Right cardiac atrium (tissue), 5 donors: ENCODE measurements around the gene HBD. TPM values are rescaled to one million over a fixed set of nuclear protein-coding genes. Genes with fewer than 3 reads are reported as not detected.

Experiments used
- ATAC-seq, 2 donors: fragments of 200-7000 bp; cut with Tn5 transposase; one replicate each; pipeline versions ENCODE4 v1.8.0 to v1.9.1; 2020; ENCODE audit warnings: moderate library complexity in 2 of 2, mild to moderate bottlenecking in 1 of 2
- DNase-seq, 3 donors: peaks; one replicate each; pipeline ENCODE4 v3.0.0-alpha.2; 2020
- H3K27ac ChIP-seq: one replicate; pipeline ENCODE4 v1.5.1; 2013; ENCODE audit warnings: mild to moderate bottlenecking, low read length, control low read depth, moderate library complexity
- H3K27me3 ChIP-seq: one replicate; pipeline ENCODE4 v1.6.1; 2013; ENCODE audit not compliant: control insufficient read depth, insufficient read depth
- H3K4me1 ChIP-seq: one replicate; pipeline ENCODE4 v1.6.1; 2013; ENCODE audit warnings: low read length; ENCODE audit not compliant: control insufficient read depth, insufficient read depth
- H3K4me3 ChIP-seq: one replicate; pipeline ENCODE4 v1.5.1; 2013; ENCODE audit warnings: low read length, control low read depth
- H3K9me3 ChIP-seq: one replicate; pipeline ENCODE4 v1.6.1; 2013; ENCODE audit warnings: low read length; ENCODE audit not compliant: control insufficient read depth
- WGBS: extraction: QIAGEN DNeasy Blood & Tissue Kit; methylation state at CpG from one replicate; pipeline ENCODE4 v1.1.7; 2013; 5-methylcytosine and 5-hydroxymethylcytosine counted together
- intact Hi-C, 4 donors: fragments of 100-400 bp; cut with DNase I; formaldehyde crosslinking; loops; one replicate each; pipeline versions ENCODE4 v1.11.0 to v1.14.0; 2022 to 2023
- polyA plus RNA-seq: library from polyadenylated mRNA; stranded (reverse); fragments of 200-250 nt; gene quantifications from one replicate; pipeline ENCODE4 v1.2.3, GENCODE V29; 2013
- total RNA-seq, 4 donors: library from RNA; stranded (reverse); fragmentation: NEBNext Ultra II Directional; extraction: Animal tissue kit (Norgen Biotek cat#: 25700); gene quantifications; one replicate each; pipeline ENCODE4 v1.2.1, GENCODE V29; 2021
- donor health status: healthy with polysubstance abuse.
- donor health status: DM: no; HTN: yes; CAD: no.
- donor health status: DM: no; HTN: no; CAD: no.
- donor health status: DM: no; HTN: yes; CAD: no; lungs with severe emphysema.
- donor health status: DM: yes; HTN: yes; CAD: no.

HBD gene
- total and polyA plus RNA-seq, 5 donors: not detected

DNA sequence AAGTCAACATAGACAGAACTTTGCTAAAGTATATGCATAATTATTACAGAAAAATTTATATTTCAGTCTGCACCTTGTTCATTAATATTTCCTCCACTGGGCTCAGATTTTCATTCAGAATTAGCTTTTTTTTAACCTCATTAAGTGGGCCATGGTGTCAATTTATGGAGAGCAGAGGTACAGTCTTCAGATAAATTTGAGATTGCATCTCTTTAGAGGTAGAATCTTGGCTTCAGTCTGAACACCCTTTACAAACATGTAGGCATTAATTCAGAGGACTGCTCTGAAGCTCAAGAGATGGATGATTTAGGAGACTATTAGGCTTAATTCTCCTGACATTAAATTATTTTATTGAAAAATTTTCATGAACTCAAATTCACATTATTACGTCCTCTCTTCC, 4.0 kb downstream of the HBD start:
- no peak for ATAC-seq
- Histone ChIP-seq H3K4me3 (no peak overlapping the region), H3K4me1 (no peaks in the 10 kb centered on the region), H3K27ac (no peak overlapping the region), H3K9me3 (no peaks in the 10 kb centered on the region), H3K27me3 (no peaks in the 10 kb centered on the region)
- WGBS: 89% methylated on average over 1 of the region's 1 CpG
- intact Hi-C loops: no loop called here
- no peak for DNase-seq

DNA sequence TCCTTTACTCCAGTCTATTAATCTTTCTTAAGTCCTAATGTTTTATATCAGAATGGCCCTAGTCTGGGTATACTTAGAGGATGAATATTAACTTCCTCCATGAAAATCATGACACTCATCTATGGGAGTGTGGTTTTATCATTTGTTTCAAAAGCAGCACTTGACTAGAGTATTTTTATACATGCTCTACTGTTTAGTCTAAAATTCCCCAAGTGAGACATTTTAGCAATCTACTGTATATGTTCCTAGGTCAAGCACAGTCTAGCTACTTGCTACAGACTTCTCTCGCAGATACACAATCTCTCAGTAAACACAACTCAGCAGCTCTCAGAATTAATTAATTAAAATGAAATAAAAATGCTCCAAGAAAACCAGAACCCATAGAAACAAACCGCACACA, 4.5 kb downstream of the HBD start:
- H3K9me3 ChIP-seq: no peaks in the 10 kb centered on the region
- intact Hi-C loops: no loop called here
- DNase-seq (no peak), ATAC-seq (no peak)
- H3K4me1 ChIP-seq: no peaks in the 10 kb centered on the region
- H3K4me3 ChIP-seq: no peak overlapping the region
- H3K27ac ChIP-seq: no peak overlapping the region
- 79% methylated on average over 2 of the region's 2 CpGs for WGBS
- H3K27me3 ChIP-seq: no peaks in the 10 kb centered on the region

DNA sequence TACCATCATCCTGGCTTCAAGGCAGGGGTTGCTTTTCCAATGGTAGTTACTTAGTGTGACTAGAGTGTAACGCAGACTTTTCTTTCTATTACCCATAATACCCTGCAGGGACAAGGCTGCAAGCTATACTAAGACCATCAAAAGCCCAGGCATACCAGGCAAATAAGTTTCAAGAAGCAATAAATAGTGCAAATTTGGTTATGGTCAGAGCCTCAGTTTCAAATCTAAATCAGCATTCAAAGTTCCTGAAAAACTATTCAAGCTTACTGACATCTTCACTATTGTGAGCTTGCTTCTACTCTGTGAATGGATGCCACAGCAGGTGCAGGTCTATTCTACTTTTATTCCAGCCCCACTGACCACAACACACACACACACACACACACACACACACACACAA, 4.9 kb downstream of the HBD start:
- H3K4me3 ChIP-seq: no peak overlapping the region
- no peaks in the 10 kb centered on the region for H3K27me3 ChIP-seq
- H3K4me1 ChIP-seq: no peaks in the 10 kb centered on the region
- ATAC-seq: no peak
- 90% methylated on average over 1 of the region's 1 CpG for WGBS
- intact Hi-C loops: no loop called here
- no peak overlapping the region for H3K27ac ChIP-seq
- DNase-seq: no peak
- H3K9me3 ChIP-seq: no peaks in the 10 kb centered on the region

DNA sequence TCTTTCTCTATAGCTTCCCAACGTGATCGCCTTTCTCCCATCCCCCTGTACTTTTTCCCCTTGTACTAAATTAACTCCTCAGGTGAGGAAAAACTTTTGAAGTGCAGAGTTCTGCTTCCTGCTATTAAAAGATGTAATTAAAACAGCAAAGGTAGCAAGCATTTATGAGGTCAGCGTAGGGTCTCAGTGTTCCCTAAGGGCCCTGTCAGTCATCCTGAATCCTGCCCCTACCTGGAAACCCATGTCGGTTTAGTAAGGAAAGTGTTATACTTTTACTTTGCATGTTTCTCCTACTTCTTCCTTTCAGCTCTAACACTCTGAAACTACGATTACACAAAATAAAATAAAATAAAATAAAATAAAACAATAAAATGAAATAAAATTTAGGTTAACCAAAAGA, 6.2 kb downstream of the HBD start:
- Histone ChIP-seq H3K4me1 (no peaks in the 10 kb centered on the region), H3K27ac (no peak overlapping the region), H3K27me3 (no peaks in the 10 kb centered on the region), H3K9me3 (no peaks in the 10 kb centered on the region), H3K4me3 (no peak overlapping the region)
- intact Hi-C loops: no loop called here
- ATAC-seq: no peak
- WGBS: 73% methylated on average over 5 of the region's 5 CpGs
- DNase-seq: no peak

DNA sequence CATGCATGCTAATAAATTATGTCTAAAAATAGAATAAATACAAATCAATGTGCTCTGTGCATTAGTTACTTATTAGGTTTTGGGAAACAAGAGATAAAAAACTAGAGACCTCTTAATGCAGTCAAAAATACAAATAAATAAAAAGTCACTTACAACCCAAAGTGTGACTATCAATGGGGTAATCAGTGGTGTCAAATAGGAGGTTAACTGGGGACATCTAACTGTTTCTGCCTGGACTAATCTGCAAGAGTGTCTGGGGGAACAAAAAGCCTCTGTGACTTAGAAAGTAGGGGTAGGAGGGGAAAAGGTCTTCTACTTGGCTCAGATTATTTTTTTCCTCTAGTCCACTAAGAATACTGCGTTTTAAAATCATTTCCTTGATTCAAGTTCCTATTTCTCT, 6.6 kb downstream of the HBD start:
- DNase-seq (no peak), ATAC-seq (no peak)
- Histone ChIP-seq H3K4me3 (no peak overlapping the region), H3K27me3 (no peaks in the 10 kb centered on the region), H3K9me3 (no peaks in the 10 kb centered on the region), H3K27ac (no peak overlapping the region), H3K4me1 (no peaks in the 10 kb centered on the region)
- WGBS: 34% methylated on average over 1 of the region's 1 CpG
- intact Hi-C loops: no loop called here

DNA sequence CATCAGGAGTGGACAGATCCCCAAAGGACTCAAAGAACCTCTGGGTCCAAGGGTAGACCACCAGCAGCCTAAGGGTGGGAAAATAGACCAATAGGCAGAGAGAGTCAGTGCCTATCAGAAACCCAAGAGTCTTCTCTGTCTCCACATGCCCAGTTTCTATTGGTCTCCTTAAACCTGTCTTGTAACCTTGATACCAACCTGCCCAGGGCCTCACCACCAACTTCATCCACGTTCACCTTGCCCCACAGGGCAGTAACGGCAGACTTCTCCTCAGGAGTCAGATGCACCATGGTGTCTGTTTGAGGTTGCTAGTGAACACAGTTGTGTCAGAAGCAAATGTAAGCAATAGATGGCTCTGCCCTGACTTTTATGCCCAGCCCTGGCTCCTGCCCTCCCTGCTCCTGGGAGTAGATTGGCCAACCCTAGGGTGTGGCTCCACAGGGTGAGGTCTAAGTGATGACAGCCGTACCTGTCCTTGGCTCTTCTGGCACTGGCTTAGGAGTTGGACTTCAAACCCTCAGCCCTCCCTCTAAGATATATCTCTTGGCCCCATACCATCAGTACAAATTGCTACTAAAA, 7.5 kb downstream of the HBD start, which contains the start of gene HBB:
Gene HBB, minus strand, starts transcription at position 340 of the 579 bp plus-strand sequence. Its CDS starts 50 bp downstream, at position 290.
- Histone ChIP-seq H3K9me3 (no peaks in the 10 kb centered on the region), H3K27ac (no peak within 1 kb of the TSS), H3K4me1 (no peaks in the 10 kb centered on the region), H3K27me3 (no peaks in the 10 kb centered on the region), H3K4me3 (no peak within 1 kb of the TSS)
- intact Hi-C loops: no loop called here
- DNase-seq: no peak
- no peak for ATAC-seq
- 80% methylated on average over 3 of the region's 3 CpGs for WGBS

DNA sequence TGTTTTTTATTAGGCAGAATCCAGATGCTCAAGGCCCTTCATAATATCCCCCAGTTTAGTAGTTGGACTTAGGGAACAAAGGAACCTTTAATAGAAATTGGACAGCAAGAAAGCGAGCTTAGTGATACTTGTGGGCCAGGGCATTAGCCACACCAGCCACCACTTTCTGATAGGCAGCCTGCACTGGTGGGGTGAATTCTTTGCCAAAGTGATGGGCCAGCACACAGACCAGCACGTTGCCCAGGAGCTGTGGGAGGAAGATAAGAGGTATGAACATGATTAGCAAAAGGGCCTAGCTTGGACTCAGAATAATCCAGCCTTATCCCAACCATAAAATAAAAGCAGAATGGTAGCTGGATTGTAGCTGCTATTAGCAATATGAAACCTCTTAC, 8.8 kb downstream of the HBD start:
- intact Hi-C loops: no loop called here

DNA sequence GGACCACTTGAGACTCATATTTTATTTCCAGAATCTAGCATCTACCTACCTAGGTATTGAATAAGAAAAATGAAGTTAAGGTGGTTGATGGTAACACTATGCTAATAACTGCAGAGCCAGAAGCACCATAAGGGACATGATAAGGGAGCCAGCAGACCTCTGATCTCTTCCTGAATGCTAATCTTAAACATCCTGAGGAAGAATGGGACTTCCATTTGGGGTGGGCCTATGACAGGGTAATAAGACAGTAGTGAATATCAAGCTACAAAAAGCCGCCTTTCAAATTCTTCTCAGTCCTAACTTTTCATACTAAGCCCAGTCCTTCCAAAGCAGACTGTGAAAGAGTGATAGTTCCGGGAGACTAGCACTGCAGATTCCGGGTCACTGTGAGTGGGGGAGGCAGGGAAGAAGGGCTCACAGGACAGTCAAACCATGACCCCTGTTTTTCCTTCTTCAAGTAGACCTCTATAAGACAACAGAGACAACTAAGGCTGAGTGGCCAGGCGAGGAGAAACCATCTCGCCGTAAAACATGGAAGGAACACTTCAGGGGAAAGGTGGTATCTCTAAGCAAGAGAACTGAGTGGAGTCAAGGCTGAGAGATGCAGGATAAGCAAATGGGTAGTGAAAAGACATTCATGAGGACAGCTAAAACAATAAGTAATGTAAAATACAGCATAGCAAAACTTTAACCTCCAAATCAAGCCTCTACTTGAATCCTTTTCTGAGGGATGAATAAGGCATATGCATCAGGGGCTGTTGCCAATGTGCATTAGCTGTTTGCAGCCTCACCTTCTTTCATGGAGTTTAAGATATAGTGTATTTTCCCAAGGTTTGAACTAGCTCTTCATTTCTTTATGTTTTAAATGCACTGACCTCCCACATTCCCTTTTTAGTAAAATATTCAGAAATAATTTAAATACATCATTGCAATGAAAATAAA, 9.5 kb downstream of the HBD start:
- 71% methylated on average over 6 of the region's 6 CpGs for WGBS
- H3K27me3 ChIP-seq: no peaks in the 10 kb centered on the region
- H3K9me3 ChIP-seq: no peaks in the 10 kb centered on the region
- H3K4me1 ChIP-seq: no peaks in the 10 kb centered on the region
- no peak overlapping the region for H3K27ac ChIP-seq
- H3K4me3 ChIP-seq: no peak overlapping the region
- ATAC-seq (no peak), DNase-seq (no peak)
- intact Hi-C loops: no loop called here

More for the DNA sequence above, 8.8 kb downstream of the HBD start:
- DNase-seq (no peak), ATAC-seq (no peak)
- Histone ChIP-seq H3K4me3 (no peak overlapping the region), H3K4me1 (no peaks in the 10 kb centered on the region), H3K27ac (no peak overlapping the region), H3K9me3 (no peaks in the 10 kb centered on the region), H3K27me3 (no peaks in the 10 kb centered on the region)
- WGBS: 48% methylated on average over 2 of the region's 2 CpGs

DNA sequence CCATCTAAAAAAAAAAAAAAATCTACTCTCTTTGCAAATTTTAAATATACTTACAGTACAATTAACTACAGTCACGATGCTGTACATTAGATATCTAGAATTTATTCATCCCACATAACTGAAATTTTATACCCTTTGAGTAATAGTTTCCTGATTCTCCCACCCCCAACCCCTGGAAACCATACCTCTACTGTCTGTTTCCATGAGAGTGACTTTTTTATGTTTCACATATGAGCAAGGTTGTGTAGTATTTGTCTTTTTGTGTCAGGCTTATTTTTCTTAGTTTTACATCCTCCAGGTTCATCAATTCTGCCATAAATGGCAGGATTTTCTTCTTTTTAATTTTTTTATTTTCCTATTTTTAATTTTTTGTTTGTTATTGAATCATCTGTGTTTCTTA, 10.6 kb downstream of the HBD start:
- Histone ChIP-seq H3K9me3 (no peaks in the 10 kb centered on the region), H3K4me1 (no peaks in the 10 kb centered on the region), H3K27me3 (no peaks in the 10 kb centered on the region), H3K27ac (no peak overlapping the region), H3K4me3 (no peak overlapping the region)
- 63% methylated on average over 1 of the region's 1 CpG for WGBS
- intact Hi-C loops: no loop called here
- ATAC-seq: no peak
- no peak for DNase-seq

DNA sequence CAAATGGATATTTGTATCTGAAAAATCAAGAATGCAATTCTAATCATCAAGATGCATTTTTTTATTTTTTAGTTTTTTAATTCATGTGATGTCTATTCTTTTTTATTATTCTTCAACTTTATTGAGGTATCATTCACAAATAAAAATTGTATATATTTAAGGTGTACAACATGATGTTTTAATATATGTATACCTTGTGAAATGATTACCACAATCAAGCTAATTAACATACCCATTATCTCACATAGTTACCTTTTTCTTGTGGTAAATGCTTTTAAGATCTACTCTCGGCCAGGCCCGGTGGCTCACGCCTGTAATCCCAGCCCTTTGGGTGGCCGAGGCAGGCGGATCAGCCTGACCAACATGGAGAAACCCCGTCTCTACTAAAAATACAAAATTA, 11.1 kb downstream of the HBD start:
- ATAC-seq (no peak), DNase-seq (no peak)
- WGBS: 88% methylated on average over 6 of the region's 6 CpGs
- no peak overlapping the region for H3K27ac ChIP-seq
- no peak overlapping the region for H3K4me3 ChIP-seq
- intact Hi-C loops: no loop called here
- H3K27me3 ChIP-seq: no peaks in the 10 kb centered on the region
- no peaks in the 10 kb centered on the region for H3K4me1 ChIP-seq
- H3K9me3 ChIP-seq: no peaks in the 10 kb centered on the region

DNA sequence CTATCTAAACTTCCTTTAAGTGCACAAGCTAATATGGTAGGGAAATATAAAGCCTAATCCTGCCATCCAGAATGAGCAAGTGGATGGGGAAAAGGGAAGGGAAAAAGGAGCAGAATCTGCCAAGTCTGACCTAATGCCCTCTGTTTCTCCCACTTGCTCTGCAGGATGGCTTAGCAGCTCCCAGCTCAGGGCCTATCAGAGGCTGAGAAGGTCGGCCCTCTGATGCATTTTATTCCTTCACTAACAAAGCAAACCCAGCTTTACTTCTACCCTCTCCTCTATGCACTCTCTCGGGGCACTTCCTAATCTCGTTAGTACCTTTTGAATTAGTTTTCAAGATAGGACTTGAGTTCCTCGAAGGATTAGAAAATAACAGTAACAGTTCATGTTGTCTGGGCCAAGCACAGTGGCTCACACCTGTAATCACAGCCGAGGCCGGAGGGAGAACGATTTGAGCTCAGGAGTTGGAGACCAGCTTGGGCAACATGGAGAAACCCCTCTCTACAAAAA, 23.9 kb downstream of the HBD start:
- no peaks in the 10 kb centered on the region for H3K4me1 ChIP-seq
- WGBS: 59% methylated on average over 7 of the region's 7 CpGs
- DNase-seq: no peak

More for the DNA sequence above, 23.9 kb downstream of the HBD start:
- no peaks in the 10 kb centered on the region for H3K27me3 ChIP-seq
- intact Hi-C loops: no loop called here
- no peak for ATAC-seq
- H3K4me3 ChIP-seq: no peak overlapping the region
- no peak overlapping the region for H3K27ac ChIP-seq
- no peaks in the 10 kb centered on the region for H3K9me3 ChIP-seq
